IPS-20b (cell line): ENCODE data around the gene LSM6.

Source experiments
- H3K27ac ChIP-seq: one replicate; pipeline ENCODE4 v1.5.1; 2013; ENCODE audit warnings: low read length
- H3K27me3 ChIP-seq: 2 replicates; pipeline ENCODE4 v1.6.1; 2013; ENCODE audit warnings: mild to moderate bottlenecking, low read length, inconsistent platforms; ENCODE audit not compliant: insufficient read depth
- H3K36me3 ChIP-seq: 2 replicates; pipeline ENCODE4 v1.6.1; 2013; ENCODE audit warnings: low read depth, mild to moderate bottlenecking, inconsistent platforms, low read length, moderate library complexity; ENCODE audit not compliant: insufficient read depth
- H3K4me1 ChIP-seq: 2 replicates; pipeline ENCODE4 v1.6.1; 2013; ENCODE audit warnings: mild to moderate bottlenecking, control low read depth, inconsistent platforms, low read length, moderate library complexity; ENCODE audit not compliant: insufficient read depth
- H3K4me3 ChIP-seq: 2 replicates; pipeline ENCODE4 v1.5.1; 2013; ENCODE audit warnings: mild to moderate bottlenecking, low read length, inconsistent platforms
- H3K9ac ChIP-seq: 2 replicates; pipeline ENCODE4 v1.6.1; 2013; ENCODE audit warnings: low read depth, mild to moderate bottlenecking, inconsistent platforms, low read length, moderate library complexity
- H3K9me3 ChIP-seq: 2 replicates; pipeline ENCODE4 v1.6.1; 2013; ENCODE audit warnings: mild to moderate bottlenecking, low read depth, low read length, inconsistent platforms; ENCODE audit not compliant: insufficient read depth

LSM6 gene

DNA sequence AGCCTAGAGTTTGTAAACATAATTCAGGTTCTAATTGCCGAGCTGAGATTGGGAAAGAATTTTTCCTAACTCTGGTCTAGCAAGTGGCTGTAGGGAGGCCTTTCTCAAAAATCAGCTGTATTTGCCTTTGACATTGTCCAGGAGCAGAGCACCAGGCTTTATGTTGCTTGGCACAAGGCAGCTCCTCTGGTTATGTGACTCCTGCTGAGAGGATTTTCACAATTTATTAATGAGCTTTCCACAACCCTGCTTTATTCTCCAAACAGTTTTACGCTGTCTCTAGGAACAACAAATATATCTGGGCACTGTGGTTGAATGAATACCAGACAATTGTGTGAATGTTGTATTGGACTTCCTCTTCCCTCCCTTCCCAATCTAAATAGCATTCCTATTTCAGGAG, 14.9 kb downstream of the LSM6 start:
- no peak overlapping the region for H3K4me3 ChIP-seq
- H3K27me3 ChIP-seq, result no peaks in the 10 kb centered on the region
- no peaks in the 10 kb centered on the region for H3K4me1 ChIP-seq
- no peak overlapping the region for H3K27ac ChIP-seq
- H3K36me3 ChIP-seq, result peaks cover 67% of the 10 kb centered on the region
- no peak overlapping the region for H3K9ac ChIP-seq
- no peaks in the 10 kb centered on the region for H3K9me3 ChIP-seq

GRCh38 chr4:146191766-146192458, 16.4 kb downstream of the LSM6 start:
- no peaks in the 10 kb centered on the region for H3K9me3 ChIP-seq
- no peaks in the 10 kb centered on the region for H3K27me3 ChIP-seq
- no peak overlapping the region for H3K4me3 ChIP-seq
- no peaks in the 10 kb centered on the region for H3K4me1 ChIP-seq
- peaks cover 54% of the 10 kb centered on the region for H3K36me3 ChIP-seq
- H3K9ac ChIP-seq, result no peak overlapping the region
- no peak overlapping the region for H3K27ac ChIP-seq

DNA sequence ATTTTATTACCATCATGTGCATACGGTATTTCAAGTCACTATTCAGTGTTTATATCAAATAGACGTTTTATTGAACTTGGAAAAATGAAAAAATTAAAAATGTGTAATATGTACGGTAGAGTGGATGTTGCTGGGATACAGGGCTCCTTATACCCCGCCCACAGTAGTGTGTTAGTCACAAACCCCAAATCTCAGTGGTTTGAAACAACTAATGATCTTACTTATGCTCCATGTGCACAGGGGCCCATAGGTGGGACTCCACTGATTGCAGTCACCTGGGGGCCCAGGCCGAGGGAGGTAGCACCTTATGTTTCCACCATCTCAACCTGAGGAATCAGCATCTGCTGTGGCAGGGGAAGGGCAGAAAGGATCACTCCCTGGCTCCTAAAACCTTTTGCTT, 18.1 kb downstream of the LSM6 start:
- no peak overlapping the region for H3K27ac ChIP-seq
- H3K9ac ChIP-seq, result no peak overlapping the region
- H3K36me3 ChIP-seq, result peaks cover 37% of the 10 kb centered on the region
- no peaks in the 10 kb centered on the region for H3K4me1 ChIP-seq
- no peak overlapping the region for H3K4me3 ChIP-seq
- no peaks in the 10 kb centered on the region for H3K9me3 ChIP-seq
- no peaks in the 10 kb centered on the region for H3K27me3 ChIP-seq

- Histone ChIP-seq H3K27me3 (no peaks in the 10 kb centered on the region), H3K9me3 (no peaks in the 10 kb centered on the region), H3K9ac (no peak overlapping the region), H3K27ac (no peak overlapping the region), H3K4me1 (no peaks in the 10 kb centered on the region), H3K36me3 (peaks cover 31% of the 10 kb centered on the region), H3K4me3 (no peak overlapping the region)
Measured at GRCh38 chr4:146194212-146194611, 18.7 kb downstream of the LSM6 start.

DNA sequence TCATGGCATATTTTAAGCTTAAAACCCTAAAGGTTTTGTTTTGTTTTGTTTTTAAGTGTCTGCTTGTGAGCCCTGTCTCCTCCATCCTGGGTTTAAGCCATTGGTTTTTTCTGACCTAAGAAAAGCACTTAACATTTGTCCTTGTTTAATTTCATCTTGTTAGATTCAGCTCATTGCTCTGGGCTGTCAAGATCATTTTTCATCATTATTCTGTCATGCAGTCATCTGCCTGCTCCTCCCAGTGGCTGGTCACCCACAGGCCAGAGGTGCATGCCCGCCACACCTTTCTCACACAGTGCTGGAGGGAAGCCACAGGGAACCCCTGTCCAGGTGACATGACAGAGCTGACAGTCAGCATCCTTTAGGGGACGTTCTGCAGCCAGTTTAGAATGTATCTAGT, 27.1 kb downstream of the LSM6 start:
- Histone ChIP-seq H3K27me3 (no peaks in the 10 kb centered on the region), H3K4me3 (no peak overlapping the region), H3K27ac (no peak overlapping the region), H3K36me3 (no peaks in the 10 kb centered on the region), H3K4me1 (no peaks in the 10 kb centered on the region), H3K9me3 (no peaks in the 10 kb centered on the region), H3K9ac (no peak overlapping the region)

- Histone ChIP-seq H3K4me1 (no peaks in the 10 kb centered on the region), H3K4me3 (no peak overlapping the region), H3K9ac (no peak overlapping the region), H3K36me3 (no peaks in the 10 kb centered on the region), H3K27me3 (no peaks in the 10 kb centered on the region), H3K27ac (no peak overlapping the region), H3K9me3 (no peaks in the 10 kb centered on the region)
Measured at GRCh38 chr4:146207410-146207809, 31.9 kb downstream of the LSM6 start.

- H3K4me1 ChIP-seq, result no peaks in the 10 kb centered on the region
- H3K4me3 ChIP-seq, result no peak overlapping the region
- H3K36me3 ChIP-seq, result no peaks in the 10 kb centered on the region
- no peaks in the 10 kb centered on the region for H3K27me3 ChIP-seq
- H3K27ac ChIP-seq, result no peak overlapping the region
- no peaks in the 10 kb centered on the region for H3K9me3 ChIP-seq
- no peak overlapping the region for H3K9ac ChIP-seq
Measured at GRCh38 chr4:146210890-146211289, 35.4 kb downstream of the LSM6 start.

GRCh38 chr4:146211440-146211839, 35.9 kb downstream of the LSM6 start:
- H3K9me3 ChIP-seq, result no peaks in the 10 kb centered on the region
- no peak overlapping the region for H3K4me3 ChIP-seq
- no peaks in the 10 kb centered on the region for H3K27me3 ChIP-seq
- H3K9ac ChIP-seq, result no peak overlapping the region
- H3K36me3 ChIP-seq, result no peaks in the 10 kb centered on the region
- no peaks in the 10 kb centered on the region for H3K4me1 ChIP-seq
- H3K27ac ChIP-seq, result no peak overlapping the region

- H3K36me3 ChIP-seq, result no peaks in the 10 kb centered on the region
- H3K4me3 ChIP-seq, result no peak overlapping the region
- no peaks in the 10 kb centered on the region for H3K4me1 ChIP-seq
- H3K27ac ChIP-seq, result no peak overlapping the region
- H3K9me3 ChIP-seq, result no peaks in the 10 kb centered on the region
- H3K9ac ChIP-seq, result no peak overlapping the region
- no peaks in the 10 kb centered on the region for H3K27me3 ChIP-seq
Measured at GRCh38 chr4:146212781-146213180, 37.3 kb downstream of the LSM6 start.

GRCh38 chr4:146214238-146214637, 38.7 kb downstream of the LSM6 start, which contains the start of gene REELD1:
TSS of gene REELD1 (plus strand) at chr4:146214538. CDS start at chr4:146216953, 2,415 bp downstream.
- H3K4me1 ChIP-seq, result no peaks in the 10 kb centered on the region
- H3K27me3 ChIP-seq, result no peaks in the 10 kb centered on the region
- no peak within 1 kb of the TSS for H3K27ac ChIP-seq
- H3K9ac ChIP-seq, result no peak within 1 kb of the TSS
- no peaks in the 10 kb centered on the region for H3K36me3 ChIP-seq
- H3K9me3 ChIP-seq, result no peaks in the 10 kb centered on the region
- H3K4me3 ChIP-seq, result no peak within 1 kb of the TSS

DNA sequence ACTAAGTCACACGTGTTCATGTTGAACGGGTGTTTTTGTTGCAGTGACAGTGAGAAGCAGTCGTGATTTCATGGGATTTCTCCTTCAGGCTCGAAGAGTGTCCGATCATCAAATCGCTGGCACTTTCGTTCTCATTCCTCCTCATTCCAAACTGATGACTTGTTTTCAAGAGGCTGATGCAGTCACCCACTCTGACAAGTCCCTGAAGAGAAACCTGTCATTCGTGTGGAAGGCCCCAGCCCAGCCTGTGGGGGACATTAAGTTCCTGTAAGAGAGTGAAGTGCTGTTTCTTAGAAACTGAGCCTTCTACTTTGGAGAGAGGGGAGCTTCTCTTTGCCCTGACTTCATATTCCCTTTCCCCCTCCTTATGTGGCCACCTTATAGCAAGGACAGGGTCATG, 46.8 kb downstream of the LSM6 start:
- no peaks in the 10 kb centered on the region for H3K27me3 ChIP-seq
- no peaks in the 10 kb centered on the region for H3K9me3 ChIP-seq
- H3K27ac ChIP-seq, result no peak overlapping the region
- H3K4me1 ChIP-seq, result no peaks in the 10 kb centered on the region
- H3K36me3 ChIP-seq, result no peaks in the 10 kb centered on the region
- H3K9ac ChIP-seq, result no peak overlapping the region
- H3K4me3 ChIP-seq, result no peak overlapping the region

- Histone ChIP-seq H3K36me3 (no peaks in the 10 kb centered on the region), H3K4me3 (no peak overlapping the region), H3K4me1 (no peaks in the 10 kb centered on the region), H3K9me3 (no peaks in the 10 kb centered on the region), H3K27me3 (no peaks in the 10 kb centered on the region), H3K9ac (no peak overlapping the region), H3K27ac (no peak overlapping the region)
Measured at GRCh38 chr4:146224326-146224966, 48.9 kb downstream of the LSM6 start.
